IMR-90 (cell line): ENCODE data around the gene USP54. TPM values are rescaled to one million over a fixed set of nuclear protein-coding genes. Genes with fewer than 3 reads are reported as not detected.

ENCODE experiments used
- ATAC-seq: fragments of 200-7000 bp; cut with Tn5 transposase; 2 replicates; pipeline ENCODE4 v1.9.1; 2020; ENCODE audit warnings: low read depth, mild to moderate bottlenecking, moderate library complexity
- BruUV-seq: library from RNA; stranded (reverse); fragments of 400-500 nt; replicated peaks from 2 replicates; lab custom pipeline; 2021; lab: Mats Ljungman, UMichigan
- CTCF ChIA-PET: fragments of 300-600 bp; formaldehyde crosslinking; extraction: SDS; loops from one replicate; lab custom pipeline; 2021; ENCODE audit warnings: antibody characterized with exemption; lab: Yijun Ruan, JAX
- POLR2A ChIA-PET: fragments of 300-600 bp; sonication (Branson Sonifier 250); formaldehyde crosslinking; loops from one replicate; lab custom pipeline; 2022; ENCODE audit warnings: antibody characterized with exemption; ENCODE audit not compliant: unreplicated experiment; lab: Charles Lee
- DNase-seq: peaks from one replicate; pipeline ENCODE4 v3.0.0; 2013
- H2AFZ ChIP-seq: replicated peaks from 2 replicates; pipeline ENCODE3; 2013; ENCODE audit warnings: low read length, mild to moderate bottlenecking; ENCODE audit not compliant: poor library complexity
- H2AK5ac ChIP-seq: 2 replicates; pipeline ENCODE4 v1.6.1; 2013; ENCODE audit warnings: low read depth, low read length, inconsistent platforms
- H2AK9ac ChIP-seq: replicated peaks from 2 replicates; pipeline ENCODE3; 2013; ENCODE audit warnings: mild to moderate bottlenecking, low read depth, low read length, moderate library complexity; ENCODE audit not compliant: poor library complexity
- H2BK120ac ChIP-seq: 2 replicates; pipeline ENCODE4 v1.6.1; 2013; ENCODE audit warnings: low read depth, low read length, inconsistent platforms
- H2BK15ac ChIP-seq: 3 replicates; pipeline ENCODE4 v1.6.1; 2013; ENCODE audit warnings: low read depth, low read length, inconsistent platforms
- H2BK20ac ChIP-seq: 2 replicates; pipeline ENCODE4 v1.6.1; 2013; ENCODE audit warnings: low read depth, mild to moderate bottlenecking, inconsistent platforms, low read length, moderate library complexity
- H2BK5ac ChIP-seq: 2 replicates; pipeline ENCODE4 v1.6.1; 2013; ENCODE audit warnings: mild to moderate bottlenecking, low read depth, low read length, inconsistent platforms; ENCODE audit not compliant: poor library complexity, severe bottlenecking
- H3K14ac ChIP-seq: replicated peaks from 2 replicates; pipeline ENCODE4 v1.6.1; 2013; ENCODE audit warnings: low read depth, low read length, inconsistent platforms
- H3K18ac ChIP-seq: 2 replicates; pipeline ENCODE4 v1.6.1; 2013; ENCODE audit warnings: low read depth, low read length, control low read depth
- H3K23ac ChIP-seq: 2 replicates; pipeline ENCODE4 v1.6.1; 2013; ENCODE audit warnings: low read depth, low read length, inconsistent platforms
- H3K27ac ChIP-seq: 2 replicates; pipeline ENCODE4 v1.5.1; 2013; ENCODE audit warnings: mild to moderate bottlenecking, control low read depth, low read length; ENCODE audit not compliant: insufficient read depth
- H3K27me3 ChIP-seq: 2 replicates; pipeline ENCODE4 v1.6.1; 2013; ENCODE audit warnings: low read length; ENCODE audit not compliant: control insufficient read depth, insufficient read depth
- H3K36me3 ChIP-seq: 2 replicates; pipeline ENCODE4 v1.6.1; 2013; ENCODE audit warnings: low read length, mixed read lengths; ENCODE audit not compliant: control insufficient read depth, insufficient read depth
- H3K4ac ChIP-seq: 2 replicates; pipeline ENCODE4 v1.6.1; 2013; ENCODE audit warnings: low read depth, low read length, inconsistent platforms
- H3K4me1 ChIP-seq: 2 replicates; pipeline ENCODE4 v1.6.1; 2013; ENCODE audit warnings: low read length, mixed read lengths; ENCODE audit not compliant: control insufficient read depth, insufficient read depth
- H3K4me2 ChIP-seq: 2 replicates; pipeline ENCODE4 v1.6.1; 2013; ENCODE audit warnings: low read depth, mild to moderate bottlenecking, control low read depth, low read length, moderate library complexity
- H3K4me3 ChIP-seq: 2 replicates; pipeline ENCODE4 v1.5.1; 2013; ENCODE audit warnings: low read depth, mild to moderate bottlenecking, control low read depth, low read length, moderate library complexity; ENCODE audit not compliant: insufficient read depth
- H3K56ac ChIP-seq: 2 replicates; pipeline ENCODE4 v1.6.1; 2013; ENCODE audit warnings: low read length, inconsistent platforms; ENCODE audit not compliant: insufficient read depth; ENCODE audit errors: extremely low read depth
- H3K79me1 ChIP-seq, 2 experiments: 2 replicates each; pipeline ENCODE4 v1.6.1; 2013; ENCODE audit warnings: low read length in 2 of 2, inconsistent platforms in 1 of 2, low read depth in 1 of 2
- H3K9ac ChIP-seq: 2 replicates; pipeline ENCODE4 v1.6.1; 2013; ENCODE audit warnings: low read depth, low read length, control low read depth
- H3K9me1 ChIP-seq: 2 replicates; pipeline ENCODE4 v1.6.1; 2013; ENCODE audit warnings: low read length, inconsistent platforms; ENCODE audit not compliant: insufficient read depth
- H3K9me3 ChIP-seq: 2 replicates; pipeline ENCODE4 v1.6.1; 2013; ENCODE audit warnings: low read length; ENCODE audit not compliant: control insufficient read depth, insufficient read depth
- H4K20me1 ChIP-seq: 2 replicates; pipeline ENCODE4 v1.6.1; 2013; ENCODE audit warnings: low read length, inconsistent platforms; ENCODE audit not compliant: insufficient read depth
- H4K5ac ChIP-seq: 2 replicates; pipeline ENCODE4 v1.6.1; 2013; ENCODE audit warnings: mild to moderate bottlenecking, low read depth, low read length, control low read depth
- H4K8ac ChIP-seq, 2 experiments: 2 replicates each; pipeline ENCODE4 v1.6.1; 2013; ENCODE audit warnings: low read depth in 2 of 2, low read length in 2 of 2, control low read depth in 1 of 2, inconsistent platforms in 1 of 2
- H4K91ac ChIP-seq: 2 replicates; pipeline ENCODE4 v1.6.1; 2013; ENCODE audit warnings: low read depth, low read length, inconsistent platforms; ENCODE audit not compliant: insufficient read depth
- CEBPB ChIP-seq: IDR thresholded peaks from 2 replicates; pipeline ENCODE4 v1.6.1; 2012; ENCODE audit warnings: low read depth, low read length, improper control_type of control experiment
- CHD1 ChIP-seq: IDR thresholded peaks from 2 replicates; pipeline ENCODE4 v1.6.1; 2012; ENCODE audit warnings: low read depth, low read length, improper control_type of control experiment
- ELK1 ChIP-seq: fragments of 150-350 bp; IDR thresholded peaks from 2 replicates; pipeline ENCODE4 v1.6.1; 2016; ENCODE audit warnings: low read depth, mild to moderate bottlenecking, low read length, moderate library complexity, borderline replicate concordance
- MAFK ChIP-seq: IDR thresholded peaks from 2 replicates; pipeline ENCODE4 v1.6.1; 2012; ENCODE audit warnings: low read depth, low read length, improper control_type of control experiment
- MXI1 ChIP-seq: IDR thresholded peaks from 2 replicates; pipeline ENCODE4 v1.6.1; 2012; ENCODE audit warnings: low read depth, mild to moderate bottlenecking, low read length, moderate library complexity, borderline replicate concordance
- RCOR1 ChIP-seq: IDR thresholded peaks from 2 replicates; pipeline ENCODE4 v1.6.1; 2012; ENCODE audit warnings: mild to moderate bottlenecking, low read length, improper control_type of control experiment; ENCODE audit not compliant: insufficient replicate concordance
- WGBS, 2 experiments: methylation state at CpG; one replicate each; pipeline versions ENCODE4 v1.1.5 to v1.1.7; 2013; ENCODE audit warnings: missing lambda C conversion rate in 2 of 2; ENCODE audit not compliant: insufficient read length in 1 of 2; ENCODE audit errors: extremely low coverage in 2 of 2; 5-methylcytosine and 5-hydroxymethylcytosine counted together
- dilution Hi-C: fragments of 300-500 bp; cut with HindIII; formaldehyde crosslinking; loops from one replicate; pipeline ENCODE4 v1.14.3; 2018; ENCODE audit warnings: low sequenced_read_pairs; ENCODE audit not compliant: unreplicated experiment
- in situ Hi-C: fragments of 300-500 bp; cut with MboI; formaldehyde crosslinking; loops from 3 replicates; pipeline ENCODE4 v1.14.3; 2019; ENCODE audit warnings: low sequenced_read_pairs, inconsistent platforms, mixed read lengths
- intact Hi-C: fragments of 100-400 bp; cut with micrococcal nuclease; formaldehyde crosslinking; loops from 2 replicates; pipeline ENCODE4 v1.10.0; 2022
- polyA plus RNA-seq, 3 experiments: library from polyadenylated mRNA; depleted of rRNA; stranded (reverse); fragments of >200 nt; gene quantifications; 2 replicates each; pipeline ENCODE4 v1.2.3, GENCODE V29; 2012; ENCODE audit warnings: low replicate concordance in 1 of 3
- total RNA-seq: library from RNA; depleted of rRNA; stranded (reverse); fragments of >200 nt; gene quantifications from 2 replicates; pipeline ENCODE4 v1.2.3, GENCODE V29; 2012

USP54 gene
- total and polyA plus RNA-seq, 2 of the 4 experiments (the other 2 are of a cell fraction): 4.0 to 7.9 TPM

GRCh38 chr10:73478636-73479035 lies 112.5 kb downstream of the USP54 start:
- no peak for ATAC-seq
- Histone ChIP-seq H3K9me3 (no peaks in the 10 kb centered on the region), H3K18ac (no peak overlapping the region), H4K91ac (no peak overlapping the region), H2BK15ac (no peak overlapping the region), H3K4me2 (no peak overlapping the region), H3K27ac (no peak overlapping the region), H3K4me1 (peaks cover 3% of the 10 kb centered on the region; the same call in 1 of the 2 replicates), H3K14ac (no peak overlapping the region), H3K9me1 (0 out of 2 replicates have a peak, but pooled peaks cover 3% of the 10 kb centered on the region), H3K9ac (no peak overlapping the region), H2AFZ (no peak overlapping the region), H2AK5ac (no peak overlapping the region), H2BK120ac (no peak overlapping the region), H4K20me1 (peaks cover 3% of the 10 kb centered on the region; the same call in 1 of the 2 replicates), H2AK9ac (no peak overlapping the region), H4K8ac (no peak overlapping the region), H3K56ac (no peak overlapping the region), H3K4me3 (no peak overlapping the region), H3K23ac (no peak overlapping the region), H3K4ac (no peak overlapping the region), H3K79me1 (peaks cover 17 to 37% of the 10 kb centered on the region in 2 experiments), H3K36me3 (peaks cover 17% of the 10 kb centered on the region), H2BK20ac (no peak overlapping the region), H4K5ac (no peak overlapping the region), H2BK5ac (no peak overlapping the region), H3K27me3 (no peaks in the 10 kb centered on the region)
- BruUV-seq: no TSS peak
- POLR2A ChIA-PET: no interaction called here
- dilution Hi-C loops (no loop called here), intact Hi-C loops (no loop called here), in situ Hi-C loops (no loop called here)
- WGBS, 2 experiments: no CpG with 5 or more reads among the region's 3 CpGs
- DNase-seq: no peak
- CTCF ChIA-PET: no interaction called here
- no peak for TF ChIP-seq CHD1
- no peak for TF ChIP-seq RCOR1
- TF ChIP-seq CEBPB: no peak
- TF ChIP-seq MXI1: no peak
- TF ChIP-seq ELK1: no peak
- no peak for TF ChIP-seq MAFK
